SU-DHL-6 (cell line): Measurements from ENCODE around the gene RD3L.

Experiments used
- H2AFZ ChIP-seq: fragments of 200-600 bp; sonication (generic); 2 replicates; pipeline ENCODE4 v1.6.1; 2014; ENCODE audit warnings: low read depth, mild to moderate bottlenecking, moderate library complexity, mixed read lengths, antibody characterized with exemption, low read length; ENCODE audit not compliant: severe bottlenecking
- H3F3A ChIP-seq: fragments of 200-600 bp; shearing (Covaris generic); 2 replicates; pipeline ENCODE4 v1.6.0; 2016; ENCODE audit warnings: antibody characterized with exemption, mild to moderate bottlenecking; ENCODE audit not compliant: insufficient read depth
- H3K27ac ChIP-seq: fragments of 200-600 bp; sonication (generic); 2 replicates; pipeline ENCODE4 v1.5.1; 2016; ENCODE audit warnings: low read depth, mild to moderate bottlenecking, low read length, moderate library complexity, mixed read lengths
- H3K27me3 ChIP-seq: fragments of 200-600 bp; sonication (generic), shearing (Covaris generic); 2 replicates; pipeline ENCODE4 v1.6.0; 2014; ENCODE audit warnings: mild to moderate bottlenecking, low read length
- H3K36me3 ChIP-seq: fragments of 200-600 bp; sonication (generic); 2 replicates; pipeline ENCODE4 v1.6.1; 2014; ENCODE audit warnings: mild to moderate bottlenecking, low read length, mixed read lengths
- H3K4me2 ChIP-seq: fragments of 300-600, 200-600 bp; shearing (Covaris generic), sonication (generic); 2 replicates; pipeline ENCODE4 v1.6.0; 2014; ENCODE audit warnings: low read length, low read depth, mild to moderate bottlenecking; ENCODE audit not compliant: poor library complexity, severe bottlenecking
- H3K4me3 ChIP-seq: fragments of 200-600 bp; sonication (generic); 2 replicates; pipeline ENCODE4 v1.5.1; 2014; ENCODE audit warnings: antibody characterized with exemption, low read length, mild to moderate bottlenecking, mixed read lengths; ENCODE audit not compliant: insufficient read depth, poor library complexity, severe bottlenecking
- H3K79me2 ChIP-seq: fragments of 200-600 bp; sonication (generic); 2 replicates; pipeline ENCODE4 v1.6.1; 2014; ENCODE audit warnings: mild to moderate bottlenecking, low read length, moderate library complexity; ENCODE audit not compliant: insufficient read depth
- H3K9ac ChIP-seq: fragments of 200-600 bp; sonication (generic); 2 replicates; pipeline ENCODE4 v1.7.0; 2014; ENCODE audit warnings: mild to moderate bottlenecking, low read length
- H3K9me2 ChIP-seq: fragments of 200-600 bp; sonication (generic); replicated peaks from 2 replicates; pipeline ENCODE4 v1.6.1; 2014; ENCODE audit warnings: low read length; ENCODE audit not compliant: insufficient read depth
- H3K9me3 ChIP-seq: fragments of 200-600 bp; sonication (generic); 2 replicates; pipeline ENCODE4 v1.6.1; 2014; ENCODE audit warnings: low read length, mixed read lengths; ENCODE audit not compliant: insufficient read depth
- H4K20me1 ChIP-seq: fragments of 200-600 bp; sonication (generic); 2 replicates; pipeline ENCODE4 v1.6.1; 2014; ENCODE audit warnings: low read depth, mild to moderate bottlenecking, antibody characterized with exemption, low read length, moderate library complexity, mixed read lengths
- EZH2phosphoT487 ChIP-seq: fragments of 200-600 bp; sonication (generic), shearing (Covaris generic); conservative IDR thresholded peaks from 2 replicates; pipeline ENCODE4 v1.6.1; 2018; ENCODE audit warnings: mild to moderate bottlenecking, antibody characterized with exemption, low read length, moderate library complexity, mixed read lengths
- TF ChIP-seq, protein P1 (sequence below): fragments of 200-600 bp; sonication (generic); IDR thresholded peaks from one replicate; pipeline ENCODE4 v1.5.1; 2017; ENCODE audit warnings: antibody characterized with exemption, mild to moderate bottlenecking, low read length, moderate library complexity; ENCODE audit not compliant: insufficient read depth, poor library complexity, severe bottlenecking

RD3L gene

DNA sequence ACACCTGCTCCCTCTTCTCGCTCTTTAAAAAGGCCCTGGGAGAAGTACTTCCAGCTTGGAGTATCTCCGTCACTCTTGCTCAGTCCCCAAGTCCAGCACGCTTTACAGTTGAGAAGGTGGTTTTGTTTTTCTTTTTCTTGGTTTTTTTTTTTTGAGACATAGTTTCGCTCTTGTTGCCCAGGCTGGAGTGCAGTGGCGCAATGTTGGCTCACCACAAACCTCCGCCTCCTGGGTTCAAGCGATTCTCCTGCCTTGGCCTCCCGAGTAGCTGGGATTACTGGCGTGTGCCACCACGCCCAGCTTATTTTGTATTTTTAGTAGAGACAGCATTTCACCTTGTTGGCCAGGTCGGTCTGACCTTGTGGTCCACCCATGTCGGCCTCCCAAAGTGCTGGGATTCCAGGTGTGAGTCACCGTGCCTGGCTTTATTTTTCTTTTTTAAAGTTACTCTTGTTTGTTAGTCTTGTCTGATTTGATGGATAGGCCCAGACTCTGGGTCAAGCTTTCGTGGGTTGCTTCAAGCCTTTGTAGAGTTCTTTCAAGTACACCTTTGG is 12.2 kb downstream of the RD3L start:
- no peaks in the 10 kb centered on the region for H3K27me3 ChIP-seq

DNA sequence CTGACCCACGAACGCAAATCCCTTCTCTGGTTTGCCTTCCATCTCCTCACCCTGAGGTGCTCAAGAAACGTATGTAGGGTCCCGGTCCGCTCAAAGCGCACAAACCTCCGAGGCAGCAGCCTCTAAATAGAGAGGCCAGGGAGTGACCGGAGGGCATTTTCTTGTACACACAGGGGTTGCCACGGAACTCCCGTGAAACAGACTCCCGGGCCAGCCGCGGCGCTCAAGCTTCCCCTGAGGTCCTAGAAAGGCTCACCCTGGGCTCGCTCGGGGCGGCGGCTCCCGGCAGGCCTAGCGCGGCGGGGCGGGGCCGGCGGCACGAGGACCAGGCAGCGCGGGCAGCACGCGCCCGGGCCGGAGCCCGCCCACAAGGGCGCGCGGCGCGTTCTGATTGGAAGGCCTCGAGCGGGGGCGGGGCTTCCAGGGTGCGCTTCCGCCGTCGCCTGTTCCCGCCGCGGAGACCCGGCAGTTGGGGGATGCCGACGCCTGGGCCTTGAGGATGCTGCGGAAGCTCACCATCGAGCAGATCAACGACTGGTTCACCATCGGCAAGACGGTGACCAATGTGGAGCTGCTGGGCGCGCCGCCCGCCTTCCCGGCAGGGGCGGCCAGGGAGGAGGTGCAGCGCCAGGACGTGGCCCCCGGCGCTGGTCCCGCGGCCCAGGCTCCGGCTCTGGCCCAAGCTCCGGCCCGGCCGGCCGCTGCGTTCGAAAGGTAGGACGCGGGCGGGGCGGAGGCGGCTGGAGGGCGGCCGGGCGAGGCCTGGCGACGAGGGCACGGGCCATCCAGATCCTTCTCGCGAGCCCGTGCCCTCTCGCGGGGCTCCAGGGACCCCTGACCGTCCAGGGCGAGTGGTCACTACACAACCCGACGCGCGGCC is 14.1 kb downstream of the RD3L start, which contains the start of gene TDRD9:
Gene TDRD9, plus strand, starts transcription at position 446 of the 880 bp plus-strand sequence. Its CDS starts 54 bp downstream, at position 500.
- Histone ChIP-seq H3K4me3 (no peak within 1 kb of the TSS), H3K4me2 (no peak within 1 kb of the TSS), H3F3A (no peaks in the 10 kb centered on the region), H3K27me3 (no peaks in the 10 kb centered on the region), H3K9me3 (no peaks in the 10 kb centered on the region), H3K79me2 (no peaks in the 10 kb centered on the region), H3K27ac (no peak within 1 kb of the TSS), H2AFZ (no peak within 1 kb of the TSS), H3K9ac (no peak within 1 kb of the TSS), H3K36me3 (no peaks in the 10 kb centered on the region), H4K20me1 (no peaks in the 10 kb centered on the region), H3K9me2 (no peaks in the 10 kb centered on the region)
- TF ChIP-seq, protein P1, sequence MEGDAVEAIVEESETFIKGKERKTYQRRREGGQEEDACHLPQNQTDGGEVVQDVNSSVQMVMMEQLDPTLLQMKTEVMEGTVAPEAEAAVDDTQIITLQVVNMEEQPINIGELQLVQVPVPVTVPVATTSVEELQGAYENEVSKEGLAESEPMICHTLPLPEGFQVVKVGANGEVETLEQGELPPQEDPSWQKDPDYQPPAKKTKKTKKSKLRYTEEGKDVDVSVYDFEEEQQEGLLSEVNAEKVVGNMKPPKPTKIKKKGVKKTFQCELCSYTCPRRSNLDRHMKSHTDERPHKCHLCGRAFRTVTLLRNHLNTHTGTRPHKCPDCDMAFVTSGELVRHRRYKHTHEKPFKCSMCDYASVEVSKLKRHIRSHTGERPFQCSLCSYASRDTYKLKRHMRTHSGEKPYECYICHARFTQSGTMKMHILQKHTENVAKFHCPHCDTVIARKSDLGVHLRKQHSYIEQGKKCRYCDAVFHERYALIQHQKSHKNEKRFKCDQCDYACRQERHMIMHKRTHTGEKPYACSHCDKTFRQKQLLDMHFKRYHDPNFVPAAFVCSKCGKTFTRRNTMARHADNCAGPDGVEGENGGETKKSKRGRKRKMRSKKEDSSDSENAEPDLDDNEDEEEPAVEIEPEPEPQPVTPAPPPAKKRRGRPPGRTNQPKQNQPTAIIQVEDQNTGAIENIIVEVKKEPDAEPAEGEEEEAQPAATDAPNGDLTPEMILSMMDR: no peak
- TF ChIP-seq EZH2phosphoT487: no peak

More for the DNA sequence above, 12.2 kb downstream of the RD3L start:
- H3K9me3 ChIP-seq: no peaks in the 10 kb centered on the region
- no peak overlapping the region for H2AFZ ChIP-seq
- no peak overlapping the region for H3K27ac ChIP-seq
- no peaks in the 10 kb centered on the region for H3K36me3 ChIP-seq
- no peak overlapping the region for H3K4me2 ChIP-seq
- no peaks in the 10 kb centered on the region for H3K79me2 ChIP-seq
- no peak for TF ChIP-seq EZH2phosphoT487
- TF ChIP-seq, protein P1: no peak
- no peak overlapping the region for H3K9ac ChIP-seq
- H3K9me2 ChIP-seq: no peaks in the 10 kb centered on the region
- no peaks in the 10 kb centered on the region for H3F3A ChIP-seq
- H4K20me1 ChIP-seq: no peaks in the 10 kb centered on the region
- H3K4me3 ChIP-seq: no peak overlapping the region

DNA sequence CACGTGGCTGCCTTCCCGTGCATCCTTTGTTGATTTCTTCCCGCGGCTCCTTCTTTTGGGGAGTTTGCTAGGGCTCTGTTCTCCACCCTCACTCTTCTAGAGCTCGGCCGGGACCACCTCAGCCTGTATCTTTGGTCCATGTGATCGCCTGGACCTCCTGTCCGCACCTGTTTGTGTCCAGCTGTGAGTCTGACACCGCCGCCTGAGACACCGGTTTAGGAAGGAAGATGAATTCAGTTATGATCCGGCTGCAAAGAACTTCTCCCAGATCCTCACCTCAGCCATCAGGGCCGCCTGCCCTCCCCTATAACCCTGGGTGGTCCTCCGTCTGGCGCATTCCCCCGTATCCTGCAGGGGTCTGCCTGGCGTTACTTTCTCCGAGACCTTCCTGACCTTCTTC is 14.8 kb downstream of the RD3L start:
- no peaks in the 10 kb centered on the region for H3K27me3 ChIP-seq
- H3K79me2 ChIP-seq: no peaks in the 10 kb centered on the region
- no peaks in the 10 kb centered on the region for H4K20me1 ChIP-seq
- no peak overlapping the region for H3K4me2 ChIP-seq
- no peaks in the 10 kb centered on the region for H3K9me3 ChIP-seq
- no peak overlapping the region for H2AFZ ChIP-seq
- H3F3A ChIP-seq: no peaks in the 10 kb centered on the region
- H3K27ac ChIP-seq: no peak overlapping the region
- H3K36me3 ChIP-seq: no peaks in the 10 kb centered on the region
- no peak overlapping the region for H3K9ac ChIP-seq
- TF ChIP-seq EZH2phosphoT487: no peak
- TF ChIP-seq, protein P1: no peak
- H3K4me3 ChIP-seq: no peak overlapping the region
- no peaks in the 10 kb centered on the region for H3K9me2 ChIP-seq
